ENCODE data around the gene CCDC92.
"Not testable (repeated sequence)": the region's sequence is repeated elsewhere in the genome, so short reads cannot be mapped to it uniquely, and the experiment has no call there.

CCDC92 gene

GRCh38 chr12:123936956-123937706, 35.5 kb downstream of the CCDC92 start:
- no peak for DNase-seq (ENCODE audit: low spot score)

DNA sequence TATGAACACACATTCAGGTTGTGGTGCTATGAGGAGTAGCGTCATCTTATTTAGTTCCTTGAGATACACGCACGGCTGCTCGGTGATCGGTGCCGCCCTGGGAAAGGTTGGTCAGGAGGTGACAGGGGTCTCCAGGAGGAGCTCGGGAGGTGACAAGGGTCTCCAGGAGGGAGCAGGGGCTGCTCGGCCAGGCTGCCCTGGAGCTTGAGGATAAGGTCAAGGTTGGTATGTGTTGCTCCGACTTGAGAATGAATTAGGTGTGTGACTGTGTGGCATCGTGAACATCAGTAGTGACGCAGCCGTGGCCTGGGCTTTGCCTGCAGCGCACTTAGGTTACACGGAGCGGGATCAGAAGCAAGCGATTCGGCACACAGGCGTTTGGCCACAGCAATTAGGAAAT, 36.2 kb downstream of the CCDC92 start:
- no peak for DNase-seq (ENCODE audit: low spot score)

- no peak for DNase-seq (ENCODE audit: low spot score)
Observed at GRCh38 chr12:123935956-123936355, 36.7 kb downstream of the CCDC92 start.

DNA sequence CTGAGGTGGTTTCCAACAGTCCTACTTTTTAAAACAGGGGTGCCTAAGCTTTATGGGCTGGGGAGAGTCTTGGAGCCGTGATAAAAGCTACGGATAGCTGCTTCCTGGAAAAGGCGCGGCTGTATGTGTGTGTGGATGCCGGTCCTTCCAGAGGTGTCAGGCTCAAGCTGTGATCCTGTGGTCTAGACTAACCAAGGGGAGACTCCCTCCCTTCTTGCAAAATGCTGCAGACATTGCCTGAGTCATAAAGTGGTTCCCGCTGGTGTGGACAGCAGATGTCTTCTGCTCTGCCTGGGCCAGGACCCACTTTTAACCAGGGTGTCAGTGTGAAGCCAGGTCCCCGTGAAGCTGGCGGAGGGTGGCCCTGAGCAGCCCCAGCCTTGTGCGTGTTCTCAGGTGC, 37.8 kb downstream of the CCDC92 start:
- DNase-seq (ENCODE audit: low spot score): no peak

DNA sequence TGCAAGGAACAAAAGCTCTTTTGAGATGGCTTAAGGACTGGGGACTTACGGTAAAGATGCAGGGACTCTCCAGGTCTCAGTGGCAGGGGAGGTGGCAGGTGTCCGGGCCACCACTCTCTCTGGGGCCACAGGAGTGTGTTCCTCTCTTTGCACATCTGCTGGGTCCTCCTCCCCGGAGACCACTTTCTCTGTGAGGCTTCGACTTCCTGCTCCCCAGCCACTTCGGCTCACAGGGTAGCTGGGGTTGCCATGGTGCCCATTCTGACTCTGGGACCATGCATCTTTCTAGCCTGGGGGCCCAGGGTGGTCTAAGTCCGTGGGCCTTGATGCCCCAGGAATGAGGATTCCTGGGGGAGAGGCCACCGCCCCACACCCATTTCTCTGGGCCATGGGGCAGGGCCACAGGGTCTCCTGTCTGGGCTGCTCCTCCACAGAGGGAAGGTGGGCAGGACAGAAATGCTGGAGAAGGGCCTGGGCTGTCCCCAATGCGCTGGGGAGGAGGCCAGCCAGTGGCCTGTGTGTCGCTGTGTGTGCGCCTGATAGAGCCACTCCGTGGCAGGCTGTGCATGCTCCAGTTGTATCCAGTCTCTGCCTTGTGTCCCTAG, 38.5 kb downstream of the CCDC92 start:
- no peak for DNase-seq (ENCODE audit: low spot score)

DNA sequence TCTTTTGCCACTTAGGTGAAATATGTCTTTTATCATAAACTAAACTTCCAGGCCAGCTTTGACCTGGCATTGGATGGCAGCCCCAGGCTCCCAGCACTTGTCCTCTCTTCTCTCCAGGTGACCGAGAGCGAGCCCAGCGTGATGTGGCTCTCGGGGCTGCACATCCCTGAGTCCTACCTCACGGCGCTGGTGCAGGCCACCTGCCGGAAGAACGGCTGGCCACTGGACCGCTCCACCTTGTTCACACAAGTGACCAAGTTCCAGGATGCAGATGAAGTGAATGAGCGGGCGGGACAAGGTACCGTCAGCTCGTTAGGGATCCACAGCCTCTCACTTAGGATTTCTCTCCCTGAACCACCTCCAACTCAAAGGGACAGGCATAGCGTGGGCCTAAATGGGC, 39.4 kb downstream of the CCDC92 start:
- DNase-seq (ENCODE audit: low spot score): no peak

DNA sequence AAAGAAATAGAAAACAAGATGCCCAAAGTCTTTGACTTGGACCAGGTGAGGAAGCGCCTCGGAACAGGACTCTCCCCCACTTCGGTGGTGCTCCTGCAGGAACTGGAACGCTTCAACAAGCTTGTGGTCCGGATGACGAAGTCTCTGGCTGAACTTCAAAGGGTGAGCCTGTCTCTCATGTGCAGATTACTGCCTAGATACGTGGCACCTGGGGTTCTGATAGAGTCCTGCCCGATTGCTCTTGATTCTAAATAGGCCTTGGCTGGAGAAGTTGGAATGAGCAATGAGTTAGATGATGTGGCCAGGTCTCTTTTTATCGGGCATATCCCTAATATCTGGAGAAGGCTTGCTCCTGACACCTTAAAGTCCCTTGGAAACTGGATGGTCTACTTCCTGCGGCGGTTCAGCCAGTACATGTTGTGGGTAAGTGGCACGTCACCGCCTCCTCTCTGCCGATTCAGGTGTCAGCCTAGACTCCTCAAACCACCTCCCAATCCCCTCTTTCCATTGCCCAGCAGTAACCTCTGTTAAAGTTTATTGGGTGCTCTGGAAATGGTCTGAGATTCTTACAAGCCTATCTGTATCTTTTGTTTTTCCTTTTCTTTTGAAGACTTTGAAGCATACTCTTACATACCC, 40.8 kb downstream of the CCDC92 start:
- DNase-seq (ENCODE audit: low spot score): peak; percentile 86

- no peak for DNase-seq (ENCODE audit: low spot score)
Observed at GRCh38 chr12:123929946-123930583, 42.6 kb downstream of the CCDC92 start.

- DNase-seq (ENCODE audit: low spot score): no peak
Observed at GRCh38 chr12:123928897-123929296, 43.7 kb downstream of the CCDC92 start.

- DNase-seq (ENCODE audit: low spot score): no peak
Observed at GRCh38 chr12:123928274-123928865, 44.3 kb downstream of the CCDC92 start.

GRCh38 chr12:123924539-123924938, 48.1 kb downstream of the CCDC92 start:
- DNase-seq (ENCODE audit: low spot score): no peak

DNA sequence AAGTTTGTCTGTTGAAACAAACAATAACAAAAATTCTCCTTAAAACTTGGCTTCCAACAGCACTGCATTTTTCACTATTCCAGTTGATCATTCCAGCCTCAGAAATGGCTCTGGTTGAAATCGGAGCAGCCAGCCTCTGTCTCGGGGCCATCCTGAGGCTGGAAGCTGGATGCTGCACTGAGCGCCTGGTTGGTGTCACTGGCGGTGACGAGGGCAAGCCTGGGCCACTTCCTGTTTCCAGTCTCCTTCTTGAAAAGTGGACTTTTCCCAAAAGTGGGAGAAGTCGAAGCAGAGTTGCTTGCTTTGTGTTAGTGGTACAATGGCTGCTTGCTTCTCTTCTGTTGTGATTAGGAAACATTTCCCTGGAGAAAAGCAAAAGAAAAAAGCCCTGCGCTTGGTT, 48.7 kb downstream of the CCDC92 start:
- DNase-seq (ENCODE audit: low spot score): no peak

- no peak for DNase-seq (ENCODE audit: low spot score)
Observed at GRCh38 chr12:123923038-123923437, 49.6 kb downstream of the CCDC92 start.

- DNase-seq (ENCODE audit: low spot score): no peak
Observed at GRCh38 chr12:123919980-123920360, 52.7 kb downstream of the CCDC92 start.

DNA sequence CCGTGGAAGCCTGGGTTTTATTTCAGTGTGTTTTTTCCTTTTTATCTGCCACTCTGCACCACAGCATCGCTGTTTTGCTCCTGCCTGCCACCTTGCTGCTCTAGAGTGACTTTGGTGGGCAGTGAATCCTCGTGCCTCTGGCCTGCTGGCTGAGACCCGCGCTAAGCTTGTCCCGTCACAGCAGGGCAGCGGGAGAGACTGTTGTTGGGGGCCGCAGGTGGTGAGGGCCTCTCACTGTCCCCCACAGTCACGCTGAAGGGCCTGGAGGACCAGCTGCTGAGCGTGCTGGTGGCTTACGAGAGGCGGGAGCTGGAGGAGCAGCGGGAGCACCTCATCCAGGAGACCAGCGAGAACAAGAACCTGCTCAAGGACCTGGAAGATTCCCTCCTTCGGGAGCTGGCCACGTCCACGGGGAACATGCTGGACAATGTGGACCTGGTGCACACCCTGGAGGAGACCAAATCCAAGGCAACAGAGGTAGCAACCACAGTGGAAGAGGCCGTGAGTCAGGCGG, 55.2 kb downstream of the CCDC92 start:
- DNase-seq (ENCODE audit: low spot score): no peak

DNA sequence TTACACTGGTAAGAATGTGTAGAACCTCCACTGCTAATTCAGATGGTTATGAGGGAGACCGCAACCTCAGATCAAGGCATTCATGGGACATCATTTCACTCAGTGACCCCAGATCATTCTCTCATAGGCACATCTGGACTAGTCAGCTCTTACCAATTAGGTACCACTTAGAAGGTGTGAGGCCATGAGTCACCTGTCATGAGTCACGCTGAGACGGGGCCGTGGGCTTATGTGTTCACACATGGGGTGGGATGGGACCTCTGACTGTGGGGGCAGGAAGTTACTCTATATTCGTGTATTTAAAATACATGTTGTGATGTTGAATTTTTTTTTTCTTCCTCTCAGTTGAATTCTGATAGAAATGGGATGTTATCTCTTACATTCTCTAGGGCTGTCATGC, 55.9 kb downstream of the CCDC92 start:
- peak; percentile 85 for DNase-seq (ENCODE audit: low spot score)

GRCh38 chr12:123914726-123915333, 57.8 kb downstream of the CCDC92 start:
- DNase-seq (ENCODE audit: low spot score): no peak

GRCh38 chr12:123912415-123913380, 59.9 kb downstream of the CCDC92 start:
- no peak for DNase-seq (ENCODE audit: low spot score)

GRCh38 chr12:123911672-123912409, 60.8 kb downstream of the CCDC92 start:
- not testable (repeated sequence) for DNase-seq (ENCODE audit: low spot score)

GRCh38 chr12:123910761-123911193, 61.9 kb downstream of the CCDC92 start:
- DNase-seq (ENCODE audit: low spot score): peak; percentile 42
